ENCODE results near the gene CDKN1A. TPM values are rescaled to one million over a fixed set of nuclear protein-coding genes. Genes with fewer than 3 reads are reported as not detected.

The CDKN1A gene
- total RNA-seq, 3 donors from 2014 or later (not counting 1 experiment from before 2014, with no cell fraction given), result 19.1 to 40.7 (median 25.4) TPM

DNA sequence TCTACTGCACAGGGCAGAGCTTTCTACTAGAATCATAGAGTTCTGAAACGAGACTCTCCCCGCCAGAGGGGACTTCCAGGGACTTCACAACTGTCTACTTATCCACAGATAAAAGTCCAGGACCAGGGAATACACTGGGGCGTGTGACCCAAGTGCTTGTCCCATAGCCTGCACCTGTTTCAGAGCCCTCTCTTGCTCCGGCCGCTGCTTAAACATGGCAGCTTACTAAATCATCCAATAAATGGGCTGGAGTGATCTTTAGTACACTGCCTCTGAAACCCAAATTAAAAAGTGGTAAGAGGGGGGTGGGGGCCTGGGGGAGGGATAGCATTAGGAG, 10.2 kb downstream of the CDKN1A start:
- H3K27me3 Mint-ChIP-seq (ENCODE audit: low read depth in 2 of 2), result no peaks in the 10 kb centered on the region
- H3K4me1 Mint-ChIP-seq, result peaks cover 17 to 21% of the 10 kb centered on the region in 2 donors
- Histone ChIP-seq H3K27ac (ENCODE audit: low read length) (no peak overlapping the region), H3K4me1 (ENCODE audit: control insufficient read depth, insufficient read depth, low read length) (peaks cover 44% of the 10 kb centered on the region), H3K27me3 (ENCODE audit: control insufficient read depth, insufficient read depth, low read length) (no peaks in the 10 kb centered on the region), H3K4me3 (ENCODE audit: low read length) (no peak overlapping the region), H3K9me3 (ENCODE audit: control insufficient read depth, insufficient read depth, low read length) (no peaks in the 10 kb centered on the region), H3K36me3 (ENCODE audit: control insufficient read depth, insufficient read depth, low read length) (no peaks in the 10 kb centered on the region)
- intact Hi-C loops (cut with micrococcal nuclease), result loop anchor here (10.0 kb wide), 1 partner anchor 154 kb away; no protein-coding TSS in a partner anchor
- H3K4me3 Mint-ChIP-seq, result no peak overlapping the region
- no peak overlapping the region for H3K27ac Mint-ChIP-seq
- ATAC-seq (no peak), DNase-seq (no peak)
- WGBS (ENCODE audit: insufficient coverage), result 86% methylated on average over 4 of the region's 5 CpGs
- TF ChIP-seq CTCF (IDR thresholded peaks at IDR 0.05), result no peak
- H3K9me3 Mint-ChIP-seq, result no peaks in the 10 kb centered on the region
- H3K36me3 Mint-ChIP-seq, result no peaks in the 10 kb centered on the region

DNA sequence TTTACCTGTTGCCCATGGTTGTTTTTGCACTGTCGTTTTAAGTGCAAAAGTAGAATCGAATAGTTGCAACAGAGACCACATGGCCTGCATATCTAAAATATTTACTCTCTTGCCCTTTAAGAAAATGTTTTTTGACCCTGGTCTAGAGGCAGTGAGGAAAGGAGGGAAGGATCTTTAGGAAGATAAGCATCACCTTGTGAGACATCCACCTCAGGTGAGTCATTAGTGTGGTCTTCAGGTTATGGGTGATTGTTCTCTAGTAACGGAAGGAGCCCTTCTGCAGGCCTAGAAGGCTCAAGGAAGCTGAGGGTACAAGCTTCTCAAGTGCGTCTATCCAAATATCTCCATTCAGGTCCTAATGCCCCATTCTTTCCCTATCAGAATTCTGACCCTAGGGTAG, 12.5 kb downstream of the CDKN1A start:
- H3K27ac Mint-ChIP-seq, result peak overlapping the region in 1 of 2 donors; percentile 35
- ATAC-seq (no peak), DNase-seq (no peak)
- H3K4me1 ChIP-seq (ENCODE audit: control insufficient read depth, insufficient read depth, low read length), result peaks cover 27% of the 10 kb centered on the region
- no peaks in the 10 kb centered on the region for H3K27me3 Mint-ChIP-seq (ENCODE audit: low read depth in 2 of 2)
- no peaks in the 10 kb centered on the region for H3K36me3 ChIP-seq (ENCODE audit: control insufficient read depth, insufficient read depth, low read length)
- no peaks in the 10 kb centered on the region for H3K36me3 Mint-ChIP-seq
- H3K4me1 Mint-ChIP-seq, result peaks cover 17 to 21% of the 10 kb centered on the region in 2 donors
- WGBS (ENCODE audit: insufficient coverage), result 86% methylated on average over 3 of the region's 4 CpGs
- H3K4me3 ChIP-seq (ENCODE audit: low read length), result no peak overlapping the region
- TF ChIP-seq CTCF (IDR thresholded peaks at IDR 0.05), result no peak
- H3K27me3 ChIP-seq (ENCODE audit: control insufficient read depth, insufficient read depth, low read length), result no peaks in the 10 kb centered on the region
- H3K9me3 ChIP-seq (ENCODE audit: control insufficient read depth, insufficient read depth, low read length), result no peaks in the 10 kb centered on the region
- no peak overlapping the region for H3K4me3 Mint-ChIP-seq
- intact Hi-C loops (cut with micrococcal nuclease), result no loop called here
- no peak overlapping the region for H3K27ac ChIP-seq (ENCODE audit: low read length)
- H3K9me3 Mint-ChIP-seq, result no peaks in the 10 kb centered on the region

DNA sequence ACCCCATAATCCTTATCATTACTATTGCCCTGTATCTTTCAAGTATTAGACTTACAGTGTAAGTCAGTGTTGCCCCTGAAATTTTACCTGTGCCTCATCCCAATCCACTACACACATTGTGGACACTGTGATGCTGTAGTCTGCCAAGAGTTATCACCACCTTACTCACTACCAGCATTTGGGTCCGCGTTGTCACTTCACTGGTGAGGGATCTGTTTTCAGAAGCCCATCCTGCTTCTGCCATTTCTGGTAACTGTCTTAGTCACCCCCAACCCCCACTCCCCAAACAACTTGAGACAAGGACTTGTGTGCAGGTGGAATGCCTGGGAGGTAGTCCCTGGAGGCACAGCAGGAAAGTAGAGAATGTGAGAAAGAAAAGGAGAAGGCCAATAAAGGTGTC, 13.1 kb downstream of the CDKN1A start:
- Mint-ChIP-seq H3K9me3 (no peaks in the 10 kb centered on the region), H3K4me3 (no peak overlapping the region), H3K4me1 (peaks cover 17 to 21% of the 10 kb centered on the region in 2 donors), H3K27me3 (ENCODE audit: low read depth in 2 of 2) (no peaks in the 10 kb centered on the region), H3K27ac (peak overlapping the region in 1 of 2 donors; percentile 35), H3K36me3 (no peaks in the 10 kb centered on the region)
- no peak for ATAC-seq
- Histone ChIP-seq H3K36me3 (ENCODE audit: control insufficient read depth, insufficient read depth, low read length) (no peaks in the 10 kb centered on the region), H3K27ac (ENCODE audit: low read length) (peak overlapping the region; percentile 71), H3K4me3 (ENCODE audit: low read length) (no peak overlapping the region), H3K9me3 (ENCODE audit: control insufficient read depth, insufficient read depth, low read length) (no peaks in the 10 kb centered on the region), H3K27me3 (ENCODE audit: control insufficient read depth, insufficient read depth, low read length) (no peaks in the 10 kb centered on the region), H3K4me1 (ENCODE audit: control insufficient read depth, insufficient read depth, low read length) (peaks cover 21% of the 10 kb centered on the region)
- no peak for DNase-seq
- intact Hi-C loops (cut with micrococcal nuclease), result no loop called here
- TF ChIP-seq CTCF (IDR thresholded peaks at IDR 0.05), result no peak
- WGBS (ENCODE audit: insufficient coverage), result 100% methylated on average over 2 of the region's 2 CpGs

- intact Hi-C loops (cut with micrococcal nuclease), result no loop called here
- no peaks in the 10 kb centered on the region for H3K36me3 ChIP-seq (ENCODE audit: control insufficient read depth, insufficient read depth, low read length)
- H3K4me1 ChIP-seq (ENCODE audit: control insufficient read depth, insufficient read depth, low read length), result peaks cover 18% of the 10 kb centered on the region
- peak overlapping the region; percentile 71 for H3K27ac ChIP-seq (ENCODE audit: low read length)
- Mint-ChIP-seq H3K27me3 (ENCODE audit: low read depth in 2 of 2) (no peaks in the 10 kb centered on the region), H3K36me3 (no peaks in the 10 kb centered on the region), H3K9me3 (no peaks in the 10 kb centered on the region), H3K4me3 (peak overlapping the region; percentile 21), H3K27ac (peak overlapping the region in 1 of 2 donors; percentile 35), H3K4me1 (peaks cover 17 to 21% of the 10 kb centered on the region in 2 donors)
- ATAC-seq (peak; percentile 83 to 96 (median 93)), DNase-seq (peak in 1 of 2 donors; percentile 59)
- no peaks in the 10 kb centered on the region for H3K27me3 ChIP-seq (ENCODE audit: control insufficient read depth, insufficient read depth, low read length)
- H3K9me3 ChIP-seq (ENCODE audit: control insufficient read depth, insufficient read depth, low read length), result no peaks in the 10 kb centered on the region
- no peak for TF ChIP-seq CTCF (IDR thresholded peaks at IDR 0.05)
- WGBS (ENCODE audit: insufficient coverage), result 3% methylated on average over 3 of the region's 3 CpGs
- no peak overlapping the region for H3K4me3 ChIP-seq (ENCODE audit: low read length)
Measured at GRCh38 chr6:36692220-36692619, 13.7 kb downstream of the CDKN1A start.

Measured in natural killer cell (primary cell).